ENCODE results near the gene GFRA4. TPM values are rescaled to one million over a fixed set of nuclear protein-coding genes. Genes with fewer than 3 reads are reported as not detected.

GFRA4 gene
- total and polyA plus RNA-seq, 2 experiments from 2014 or later: not detected

GRCh38 chr20:3678856-3679720 is 15.9 kb upstream of the GFRA4 start:
- H4K20me1 ChIP-seq (ENCODE audit: insufficient read depth): no peaks in the 10 kb centered on the region
- H3K4me2 ChIP-seq (ENCODE audit: unreplicated experiment): peak overlapping the region; percentile 84
- H3K9me3 ChIP-seq (ENCODE audit: low read depth): no peaks in the 10 kb centered on the region
- H3K27me3 ChIP-seq (replicated peaks; ENCODE audit: insufficient read depth): no peaks in the 10 kb centered on the region
- WGBS, 2 experiments (ENCODE audit: low coverage in 1 of 2, low lambda C conversion rate in 2 of 2, missing lambda C conversion rate in 2 of 2): 22 to 26% methylated on average over 12 to 14 of the region's 14 CpGs
- no peaks in the 10 kb centered on the region for H3K79me2 ChIP-seq (ENCODE audit: insufficient read depth)
- peak; percentile 55 for DNase-seq
- H2AFZ ChIP-seq: peak overlapping the region; percentile 56
- peaks cover 8% of the 10 kb centered on the region; the same call in 1 of the 2 replicates for H3F3A ChIP-seq (ENCODE audit: insufficient read depth)
- H3K36me3 ChIP-seq (ENCODE audit: low read depth): no peaks in the 10 kb centered on the region
- H3K4me3 ChIP-seq: peak overlapping the region; percentile 73
- peaks cover 40% of the 10 kb centered on the region for H3K4me1 ChIP-seq (ENCODE audit: insufficient read depth)
- peak overlapping the region; percentile 73 for H3K27ac ChIP-seq
- in situ Hi-C loops (cut with MboI): no loop called here
- TF ChIP-seq EZH2phosphoT487 (IDR thresholded peaks at IDR 0.05; ENCODE audit: insufficient read depth, low read depth): no peak
- no peak for TF ChIP-seq EZH2 (IDR thresholded peaks at IDR 0.05; ENCODE audit: insufficient read depth, poor library complexity, severe bottlenecking)
- no peaks in the 10 kb centered on the region for H3K9me2 ChIP-seq (ENCODE audit: insufficient read depth)
- peak overlapping the region; percentile 71 for H3K9ac ChIP-seq

- no peaks in the 10 kb centered on the region for H4K20me1 ChIP-seq (ENCODE audit: insufficient read depth)
- no peaks in the 10 kb centered on the region for H3K9me3 ChIP-seq (ENCODE audit: low read depth)
- no peaks in the 10 kb centered on the region for H3K36me3 ChIP-seq (ENCODE audit: low read depth)
- no peak for DNase-seq
- no peak overlapping the region for H3K4me3 ChIP-seq
- H3K9ac ChIP-seq: no peak overlapping the region
- no peak overlapping the region for H2AFZ ChIP-seq
- no peaks in the 10 kb centered on the region for H3K79me2 ChIP-seq (ENCODE audit: insufficient read depth)
- WGBS, 2 experiments (ENCODE audit: low coverage in 1 of 2, low lambda C conversion rate in 2 of 2, missing lambda C conversion rate in 2 of 2): 42 to 50% methylated on average over 2 of the region's 2 CpGs
- no peaks in the 10 kb centered on the region for H3K9me2 ChIP-seq (ENCODE audit: insufficient read depth)
- H3K27me3 ChIP-seq (replicated peaks; ENCODE audit: insufficient read depth): no peaks in the 10 kb centered on the region
- H3K4me2 ChIP-seq (ENCODE audit: unreplicated experiment): no peak overlapping the region
- no peak overlapping the region for H3K27ac ChIP-seq
- peaks cover 8% of the 10 kb centered on the region; the same call in 1 of the 2 replicates for H3F3A ChIP-seq (ENCODE audit: insufficient read depth)
- H3K4me1 ChIP-seq (ENCODE audit: insufficient read depth): peaks cover 40% of the 10 kb centered on the region
- in situ Hi-C loops (cut with MboI): no loop called here
- no peak for TF ChIP-seq EZH2phosphoT487 (IDR thresholded peaks at IDR 0.05; ENCODE audit: insufficient read depth, low read depth)
- TF ChIP-seq EZH2 (IDR thresholded peaks at IDR 0.05; ENCODE audit: insufficient read depth, poor library complexity, severe bottlenecking): no peak
Measured at GRCh38 chr20:3678198-3678597, 15.0 kb upstream of the GFRA4 start.

- peak; percentile 45 for DNase-seq
- H3K9me2 ChIP-seq (ENCODE audit: insufficient read depth): no peaks in the 10 kb centered on the region
- H3K36me3 ChIP-seq (ENCODE audit: low read depth): no peaks in the 10 kb centered on the region
- TF ChIP-seq EZH2 (IDR thresholded peaks at IDR 0.05; ENCODE audit: insufficient read depth, poor library complexity, severe bottlenecking) (no peak), EZH2phosphoT487 (IDR thresholded peaks at IDR 0.05; ENCODE audit: insufficient read depth, low read depth) (no peak)
- no peak overlapping the region for H3K9ac ChIP-seq
- H3K9me3 ChIP-seq (ENCODE audit: low read depth): no peaks in the 10 kb centered on the region
- H3K27me3 ChIP-seq (replicated peaks; ENCODE audit: insufficient read depth): no peaks in the 10 kb centered on the region
- H3K4me3 ChIP-seq: no peak overlapping the region
- H3K4me2 ChIP-seq (ENCODE audit: unreplicated experiment): no peak overlapping the region
- in situ Hi-C loops (cut with MboI): no loop called here
- no peaks in the 10 kb centered on the region for H4K20me1 ChIP-seq (ENCODE audit: insufficient read depth)
- H3K4me1 ChIP-seq (ENCODE audit: insufficient read depth): peaks cover 40% of the 10 kb centered on the region
- peaks cover 8% of the 10 kb centered on the region; the same call in 1 of the 2 replicates for H3F3A ChIP-seq (ENCODE audit: insufficient read depth)
- no peaks in the 10 kb centered on the region for H3K79me2 ChIP-seq (ENCODE audit: insufficient read depth)
- no peak overlapping the region for H3K27ac ChIP-seq
- WGBS, 2 experiments (ENCODE audit: low coverage in 1 of 2, low lambda C conversion rate in 2 of 2, missing lambda C conversion rate in 2 of 2): 23 to 35% methylated on average over 8 of the region's 8 CpGs
- no peak overlapping the region for H2AFZ ChIP-seq
Measured at GRCh38 chr20:3677733-3678132, 14.5 kb upstream of the GFRA4 start.

GRCh38 chr20:3674995-3675900 is 12.0 kb upstream of the GFRA4 start:
- no peaks in the 10 kb centered on the region for H3K27me3 ChIP-seq (replicated peaks; ENCODE audit: insufficient read depth)

More at GRCh38 chr20:3674995-3675900, 12.0 kb upstream of the GFRA4 start:
- H2AFZ ChIP-seq: no peak overlapping the region
- peaks cover 39% of the 10 kb centered on the region for H3K4me1 ChIP-seq (ENCODE audit: insufficient read depth)
- no peak for TF ChIP-seq EZH2phosphoT487 (IDR thresholded peaks at IDR 0.05; ENCODE audit: insufficient read depth, low read depth)
- TF ChIP-seq EZH2 (IDR thresholded peaks at IDR 0.05; ENCODE audit: insufficient read depth, poor library complexity, severe bottlenecking): no peak
- no peak for DNase-seq
- no peak overlapping the region for H3K4me2 ChIP-seq (ENCODE audit: unreplicated experiment)
- in situ Hi-C loops (cut with MboI): no loop called here
- H3K4me3 ChIP-seq: no peak overlapping the region
- no peak overlapping the region for H3K27ac ChIP-seq
- H3K9ac ChIP-seq: no peak overlapping the region
- no peaks in the 10 kb centered on the region for H3K36me3 ChIP-seq (ENCODE audit: low read depth)
- H3K79me2 ChIP-seq (ENCODE audit: insufficient read depth): no peaks in the 10 kb centered on the region
- H3F3A ChIP-seq (ENCODE audit: insufficient read depth): 0 out of 2 replicates have a peak, but pooled peaks cover 3% of the 10 kb centered on the region
- no peaks in the 10 kb centered on the region for H3K9me3 ChIP-seq (ENCODE audit: low read depth)
- 79 to 81% methylated on average over 11 to 13 of the region's 13 CpGs for WGBS, 2 experiments (ENCODE audit: low coverage in 1 of 2, low lambda C conversion rate in 2 of 2, missing lambda C conversion rate in 2 of 2)
- H3K9me2 ChIP-seq (ENCODE audit: insufficient read depth): no peaks in the 10 kb centered on the region
- H4K20me1 ChIP-seq (ENCODE audit: insufficient read depth): no peaks in the 10 kb centered on the region
